Measurements from ENCODE around the gene MAEA. TPM values are rescaled to one million over a fixed set of nuclear protein-coding genes. Genes with fewer than 3 reads are reported as not detected.

MAEA gene
- total RNA-seq, 5 donors from 2014 or later (not counting 1 experiment from before 2014, with no cell fraction given): 62.3 to 114 (median 87.2) TPM

DNA sequence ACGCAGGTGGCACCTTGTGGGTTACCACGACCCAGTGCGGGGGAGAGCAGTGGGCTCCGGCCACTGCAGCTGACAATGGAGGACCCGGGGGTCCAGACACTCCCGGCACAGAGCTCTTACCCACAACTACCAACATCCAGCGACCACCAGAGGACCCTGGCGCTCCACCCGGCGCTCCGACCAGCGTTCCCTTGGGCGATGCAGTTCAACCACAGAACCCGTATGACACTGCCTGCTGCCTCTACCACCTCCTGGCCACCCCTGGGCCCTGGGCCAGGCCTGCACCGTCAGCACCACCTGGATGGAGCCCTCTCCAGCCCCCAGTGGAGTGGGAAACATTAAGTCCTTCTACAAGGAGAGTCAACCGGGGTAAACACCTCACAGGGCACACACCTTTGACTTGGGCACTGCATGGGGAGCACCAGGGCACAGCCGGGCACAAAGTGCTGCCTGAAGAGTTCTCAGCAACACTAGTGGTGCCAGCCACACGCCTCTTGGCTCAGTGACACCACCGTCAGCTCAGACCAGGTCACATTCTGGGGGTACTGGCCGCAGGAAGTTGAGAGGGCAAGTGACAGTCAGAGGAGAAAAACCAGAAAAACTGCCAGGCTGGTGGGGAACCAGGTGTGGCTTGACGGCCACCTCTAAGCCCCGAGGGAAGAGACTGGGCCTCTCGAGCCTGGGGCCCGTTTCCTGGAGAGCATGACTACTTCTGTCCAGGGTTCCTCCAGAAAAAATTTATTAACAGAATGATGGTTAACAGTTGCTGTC, 43.4 kb upstream of the MAEA start:
- Mint-ChIP-seq H3K36me3 (no peaks in the 10 kb centered on the region), H3K27ac (peak overlapping the region; percentile 86 to 89), H3K4me3 (peak overlapping the region; percentile 78 to 87 (median 85)), H3K4me1 (peaks cover 64 to 71% (median 70%) of the 10 kb centered on the region in 3 donors), H3K27me3 (no peaks in the 10 kb centered on the region), H3K9me3 (no peaks in the 10 kb centered on the region)
- H3K36me3 ChIP-seq (ENCODE audit: control insufficient read depth in 2 of 2, extremely low read depth in 1 of 2, insufficient read depth in 1 of 2, low read length in 1 of 2): peaks cover 2 to 13% of the 10 kb centered on the region in 2 donors
- ATAC-seq (replicated peaks in 1 of 4): no peak
- WGBS (ENCODE audit: insufficient coverage): 36% methylated on average over 17 of the region's 24 CpGs
- ChIA-PET CTCF (interaction anchor here in 1 of 2 donors (1.1 kb wide), 1 partner anchor 115 kb away, joined by 4 read pairs; no protein-coding TSS in a partner anchor), POLR2A (no interaction called here)
- peak in 3 of 35 experiments; percentile 1 to 24 (median 14) for DNase-seq
- H3K27me3 ChIP-seq (replicated peaks in 1 of 2; ENCODE audit: control insufficient read depth in 2 of 2, extremely low read depth in 1 of 2, insufficient read depth in 2 of 2, low read length in 1 of 2): no peaks in the 10 kb centered on the region
- peak overlapping the region; percentile 87 for H3K27ac ChIP-seq (ENCODE audit: low read length)
- H3K9me3 ChIP-seq: no peaks in the 10 kb centered on the region
- H3K4me3 ChIP-seq (ENCODE audit: control insufficient read depth in 1 of 2, extremely low read depth in 1 of 2, low read length in 1 of 2): peak overlapping the region; percentile 67 to 93
- H3K4me1 ChIP-seq (ENCODE audit: control insufficient read depth in 1 of 2, extremely low read depth in 1 of 2, insufficient read depth in 2 of 2, low read length in 2 of 2): peaks cover 22 to 83% of the 10 kb centered on the region in 2 experiments

DNA sequence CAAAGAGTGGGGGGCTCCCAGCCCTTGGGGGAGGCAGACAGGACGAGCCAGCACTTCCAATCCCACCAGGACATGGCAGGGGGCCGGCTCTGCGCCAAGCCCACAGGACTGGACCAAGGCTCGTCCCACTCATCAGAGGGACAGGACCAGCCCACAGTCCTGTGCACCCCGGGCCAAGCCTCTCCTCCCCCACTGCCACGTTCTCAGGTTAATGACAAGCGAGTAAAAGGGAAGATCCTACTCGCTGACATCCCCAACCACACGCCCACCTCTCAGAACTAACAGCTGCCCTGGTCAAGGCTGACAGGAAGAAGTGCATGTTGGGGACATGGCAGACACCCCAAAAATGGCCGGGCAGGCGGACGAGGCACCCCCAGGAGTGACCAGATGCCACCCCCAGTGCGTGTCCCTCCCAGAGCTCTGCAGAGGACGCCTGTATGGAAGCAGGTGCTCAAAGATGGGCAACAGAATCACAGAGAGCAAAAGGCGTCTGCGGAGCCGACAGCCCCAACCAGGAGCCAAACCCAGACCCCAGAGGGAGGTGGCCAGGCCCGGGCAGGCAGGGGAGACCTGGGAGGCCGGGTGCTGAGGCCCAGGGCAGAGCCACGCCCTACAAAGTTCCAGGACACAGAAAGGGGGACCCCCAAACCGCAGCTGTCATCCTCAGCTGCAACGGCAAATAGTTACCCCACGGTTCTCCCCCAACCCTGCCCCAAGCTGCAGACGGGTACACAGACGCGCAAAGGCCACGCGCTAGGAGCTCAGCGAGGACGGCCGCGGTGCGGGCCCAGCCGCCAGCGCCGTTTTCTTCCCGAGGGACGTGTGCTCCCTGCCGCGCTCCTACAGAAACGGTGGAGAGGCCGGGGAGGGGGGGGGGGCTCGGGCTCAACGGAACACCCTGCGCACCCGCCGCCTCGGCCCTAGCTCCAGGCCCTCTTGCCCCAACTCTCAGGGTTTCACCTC, 42.5 kb upstream of the MAEA start:
- H3K4me3 ChIP-seq (ENCODE audit: control insufficient read depth in 1 of 2, extremely low read depth in 1 of 2, low read length in 1 of 2): peak overlapping the region; percentile 67 to 93
- peaks cover 0 to 10% of the 10 kb centered on the region in 2 donors for H3K36me3 ChIP-seq (ENCODE audit: control insufficient read depth in 2 of 2, extremely low read depth in 1 of 2, insufficient read depth in 1 of 2, low read length in 1 of 2)
- Mint-ChIP-seq H3K9me3 (no peaks in the 10 kb centered on the region), H3K36me3 (no peaks in the 10 kb centered on the region), H3K4me1 (peaks cover 71 to 75% (median 73%) of the 10 kb centered on the region in 3 donors), H3K27ac (peak overlapping the region; percentile 86 to 89), H3K27me3 (no peaks in the 10 kb centered on the region), H3K4me3 (peak overlapping the region; percentile 78 to 87 (median 85))
- H3K4me1 ChIP-seq (ENCODE audit: control insufficient read depth in 1 of 2, extremely low read depth in 1 of 2, insufficient read depth in 2 of 2, low read length in 2 of 2): peaks cover 22 to 84% of the 10 kb centered on the region in 2 experiments
- DNase-seq (peak in 5 of 35 experiments; percentile 5 to 47 (median 28)), ATAC-seq (replicated peaks in 1 of 4) (no peak)
- peak overlapping the region; percentile 87 for H3K27ac ChIP-seq (ENCODE audit: low read length)
- H3K27me3 ChIP-seq (replicated peaks in 1 of 2; ENCODE audit: control insufficient read depth in 2 of 2, extremely low read depth in 1 of 2, insufficient read depth in 2 of 2, low read length in 1 of 2): no peaks in the 10 kb centered on the region
- WGBS (ENCODE audit: insufficient coverage): 3% methylated on average over 41 of the region's 48 CpGs
- ChIA-PET CTCF (interaction anchor here (0.6 to 1.1 kb wide), 3 partner anchors 21 to 749 kb away, joined by 4 to 6 read pairs (median 5); no protein-coding TSS in a partner anchor), POLR2A (interaction anchor here in 1 of 2 donors (0.6 kb wide), 1 partner anchor 40 kb away, joined by 3 read pairs; no protein-coding TSS in a partner anchor)
- H3K9me3 ChIP-seq: no peaks in the 10 kb centered on the region

DNA sequence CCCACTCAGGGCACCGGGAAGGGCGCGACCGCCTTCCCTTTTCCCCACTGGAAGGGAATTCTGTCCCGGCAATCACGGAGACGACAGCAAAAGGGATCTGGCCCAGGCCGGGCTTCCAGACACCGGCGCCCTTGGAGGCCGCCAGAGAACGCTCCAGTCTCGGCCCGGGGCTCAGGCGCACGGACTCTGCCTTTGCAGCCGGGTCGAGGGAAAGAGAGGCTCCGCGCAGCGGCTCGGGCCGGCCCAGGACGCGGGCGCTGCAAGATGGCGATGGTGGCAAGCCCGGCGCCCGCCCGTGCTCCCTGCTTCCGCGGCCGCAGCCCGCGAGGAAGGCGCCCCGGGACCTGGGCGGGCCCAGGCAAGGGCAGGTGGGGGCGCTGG, 41.8 kb upstream of the MAEA start:
- POLR2A ChIA-PET: no interaction called here
- Mint-ChIP-seq H3K9me3 (no peaks in the 10 kb centered on the region), H3K27me3 (no peaks in the 10 kb centered on the region), H3K4me3 (peak overlapping the region; percentile 78 to 87 (median 85)), H3K4me1 (peaks cover 70 to 74% (median 72%) of the 10 kb centered on the region in 3 donors), H3K36me3 (no peaks in the 10 kb centered on the region), H3K27ac (peak overlapping the region; percentile 74 to 86)
- under 1% methylated on average over 40 of the region's 40 CpGs for WGBS (ENCODE audit: insufficient coverage)
- Histone ChIP-seq H3K27ac (ENCODE audit: low read length) (peak overlapping the region; percentile 87), H3K4me3 (ENCODE audit: control insufficient read depth in 1 of 2, extremely low read depth in 1 of 2, low read length in 1 of 2) (peak overlapping the region; percentile 67 to 93), H3K27me3 (replicated peaks in 1 of 2; ENCODE audit: control insufficient read depth in 2 of 2, extremely low read depth in 1 of 2, insufficient read depth in 2 of 2, low read length in 1 of 2) (no peaks in the 10 kb centered on the region), H3K36me3 (ENCODE audit: control insufficient read depth in 2 of 2, extremely low read depth in 1 of 2, insufficient read depth in 1 of 2, low read length in 1 of 2) (peaks cover 0 to 10% of the 10 kb centered on the region in 2 donors), H3K9me3 (no peaks in the 10 kb centered on the region), H3K4me1 (ENCODE audit: control insufficient read depth in 1 of 2, extremely low read depth in 1 of 2, insufficient read depth in 2 of 2, low read length in 2 of 2) (peaks cover 22 to 81% of the 10 kb centered on the region in 2 experiments)
- CTCF ChIA-PET: interaction anchor here (0.6 to 3.1 kb wide), 4 partner anchors 21 to 750 kb away, joined by 4 to 13 read pairs (median 6); partner anchors contain the start of gene UVSSA (in 1 of the 2)
- peak in 16 of 35 experiments; percentile 19 to 76 (median 42) for DNase-seq
- ATAC-seq (replicated peaks in 1 of 4): peak; percentile 24 to 43 (median 41)

DNA sequence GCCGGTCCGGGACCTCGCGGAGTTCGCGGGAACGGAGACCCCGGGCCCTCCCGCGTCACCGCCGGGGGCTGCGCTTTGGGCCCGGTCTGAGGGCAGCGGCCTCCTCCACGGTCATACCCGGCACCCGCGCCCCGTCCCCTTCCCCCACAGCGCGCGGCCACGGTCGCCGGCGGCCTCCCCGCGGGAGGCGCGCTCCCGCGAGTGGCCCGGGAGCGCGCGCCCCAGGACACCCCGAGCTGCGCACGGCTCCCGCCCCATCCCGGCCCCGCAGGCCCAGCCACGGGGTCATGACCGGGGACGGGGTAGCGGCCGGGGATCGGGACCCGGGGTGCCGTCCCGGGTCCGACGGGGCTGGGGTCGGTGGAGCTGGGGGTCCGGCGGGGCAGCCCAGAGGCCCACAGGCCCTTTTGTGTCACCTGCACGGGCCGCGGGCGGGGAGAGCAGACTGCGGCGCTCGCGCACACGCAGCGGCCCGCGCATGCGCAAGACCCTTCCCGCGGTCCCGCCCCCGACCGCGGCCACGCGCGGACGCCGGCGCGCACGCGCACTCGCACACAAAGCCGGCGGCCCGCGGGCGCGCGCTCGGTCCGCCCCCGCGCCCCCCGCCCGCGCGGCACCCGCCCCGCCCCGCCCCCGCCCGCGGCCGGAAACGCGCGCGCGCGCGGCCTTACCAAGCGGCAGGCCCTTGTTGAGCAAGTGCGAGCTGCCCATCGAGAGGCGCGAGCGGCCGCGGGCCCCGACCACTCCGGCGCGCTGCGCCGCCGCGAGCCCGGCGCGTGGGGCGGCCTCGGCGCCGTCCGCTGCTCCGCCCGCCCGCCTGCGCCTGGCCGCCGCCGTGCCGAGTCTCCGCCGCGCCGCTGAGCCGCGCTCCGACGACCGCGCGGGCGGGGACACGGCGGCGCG, 41.2 kb upstream of the MAEA start, which contains the start of gene CTBP1:
TSS of gene CTBP1 (minus strand) at position 886 of the 903 bp plus-strand sequence. CDS start 7,799 bp downstream, outside the sequence.
- Histone ChIP-seq H3K4me3 (ENCODE audit: control insufficient read depth in 1 of 2, extremely low read depth in 1 of 2, low read length in 1 of 2) (peak within 1 kb of the TSS; percentile 67 to 93), H3K9me3 (no peaks in the 10 kb centered on the region), H3K4me1 (ENCODE audit: control insufficient read depth in 1 of 2, extremely low read depth in 1 of 2, insufficient read depth in 2 of 2, low read length in 2 of 2) (peaks cover 22 to 81% of the 10 kb centered on the region in 2 experiments), H3K27me3 (replicated peaks in 1 of 2; ENCODE audit: control insufficient read depth in 2 of 2, extremely low read depth in 1 of 2, insufficient read depth in 2 of 2, low read length in 1 of 2) (no peaks in the 10 kb centered on the region), H3K36me3 (ENCODE audit: control insufficient read depth in 2 of 2, extremely low read depth in 1 of 2, insufficient read depth in 1 of 2, low read length in 1 of 2) (peaks cover 0 to 8% of the 10 kb centered on the region in 2 donors), H3K27ac (ENCODE audit: low read length) (peak within 1 kb of the TSS; percentile 96)
- no peaks in the 10 kb centered on the region for H3K27me3 Mint-ChIP-seq
- DNase-seq: peak; percentile 63 to 96 (median 79)
- WGBS (ENCODE audit: insufficient coverage): under 1% methylated on average over 145 of the region's 163 CpGs
- H3K27ac Mint-ChIP-seq: peak within 1 kb of the TSS; percentile 91 to 95
- H3K9me3 Mint-ChIP-seq: no peaks in the 10 kb centered on the region
- CTCF ChIA-PET: interaction anchor here (0.6 to 3.1 kb wide), 6 partner anchors 20 to 98 kb away, joined by 3 to 13 read pairs (median 5); partner anchors contain the start of gene UVSSA (in 1 of the 2)
- H3K36me3 Mint-ChIP-seq: no peaks in the 10 kb centered on the region
- H3K4me3 Mint-ChIP-seq: peak within 1 kb of the TSS; percentile 84 to 92 (median 90)
- peaks cover 70 to 74% (median 72%) of the 10 kb centered on the region in 3 donors for H3K4me1 Mint-ChIP-seq
- POLR2A ChIA-PET: interaction anchor here (0.6 to 0.7 kb wide), 3 partner anchors 98 to 357 kb away, joined by 4 to 8 read pairs (median 4); no protein-coding TSS in a partner anchor
- peak; percentile 48 to 59 (median 54) for ATAC-seq (replicated peaks in 1 of 4)

GRCh38 chr4:1249148-1249730, 40.5 kb upstream of the MAEA start:
- H3K4me1 ChIP-seq (ENCODE audit: control insufficient read depth in 1 of 2, extremely low read depth in 1 of 2, insufficient read depth in 2 of 2, low read length in 2 of 2): peaks cover 22 to 81% of the 10 kb centered on the region in 2 experiments
- Mint-ChIP-seq H3K27ac (peak overlapping the region; percentile 91 to 95), H3K4me1 (peaks cover 70 to 74% (median 72%) of the 10 kb centered on the region in 3 donors), H3K4me3 (peak overlapping the region; percentile 84 to 92 (median 90)), H3K9me3 (no peaks in the 10 kb centered on the region), H3K36me3 (no peaks in the 10 kb centered on the region), H3K27me3 (no peaks in the 10 kb centered on the region)
- POLR2A ChIA-PET: interaction anchor here (1.0 to 1.1 kb wide), 2 partner anchors 60 to 98 kb away, joined by 3 to 5 read pairs; partner anchors contain the start of gene UVSSA (in 1 of the 2)
- H3K4me3 ChIP-seq (ENCODE audit: control insufficient read depth in 1 of 2, extremely low read depth in 1 of 2, low read length in 1 of 2): peak overlapping the region; percentile 61 to 84
- no peaks in the 10 kb centered on the region for H3K9me3 ChIP-seq
- no peaks in the 10 kb centered on the region for H3K27me3 ChIP-seq (replicated peaks in 1 of 2; ENCODE audit: control insufficient read depth in 2 of 2, extremely low read depth in 1 of 2, insufficient read depth in 2 of 2, low read length in 1 of 2)
- CTCF ChIA-PET: interaction anchor here (0.6 to 3.1 kb wide), 6 partner anchors 19 to 98 kb away, joined by 3 to 13 read pairs (median 3); partner anchors contain the start of gene UVSSA (in 1 of the 2)
- ATAC-seq (replicated peaks in 1 of 4) (peak; percentile 73 to 77 (median 74)), DNase-seq (peak; percentile 75 to 94 (median 83))
- under 1% methylated on average over 86 of the region's 86 CpGs for WGBS (ENCODE audit: insufficient coverage)
- H3K27ac ChIP-seq (ENCODE audit: low read length): peak overlapping the region; percentile 96
- H3K36me3 ChIP-seq (ENCODE audit: control insufficient read depth in 2 of 2, extremely low read depth in 1 of 2, insufficient read depth in 1 of 2, low read length in 1 of 2): peaks cover 0 to 2% of the 10 kb centered on the region in 2 donors

Measured in T-cell (primary cell).